ENCODE data around the gene PPP4R4.

DNA sequence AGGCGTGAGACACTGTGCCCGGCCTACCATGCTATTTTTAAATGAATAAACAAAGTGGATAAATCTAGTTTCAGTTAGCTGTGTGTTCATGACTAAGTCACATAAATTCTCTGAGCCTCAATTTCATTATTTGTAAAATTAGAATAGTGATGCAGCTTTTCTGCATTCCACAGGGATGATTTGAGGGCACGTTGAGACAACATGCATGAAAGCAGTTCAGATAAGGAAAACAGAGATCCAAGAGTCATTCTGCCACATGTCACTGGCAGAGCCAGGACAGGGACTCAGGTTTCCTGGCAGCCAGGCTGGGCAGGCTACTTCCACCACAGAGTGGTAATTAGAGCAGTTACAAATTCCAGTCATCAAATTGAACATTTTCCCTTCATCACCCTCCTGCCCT, 2.9 kb upstream of the PPP4R4 start:
- TF ChIP-seq, protein P1, sequence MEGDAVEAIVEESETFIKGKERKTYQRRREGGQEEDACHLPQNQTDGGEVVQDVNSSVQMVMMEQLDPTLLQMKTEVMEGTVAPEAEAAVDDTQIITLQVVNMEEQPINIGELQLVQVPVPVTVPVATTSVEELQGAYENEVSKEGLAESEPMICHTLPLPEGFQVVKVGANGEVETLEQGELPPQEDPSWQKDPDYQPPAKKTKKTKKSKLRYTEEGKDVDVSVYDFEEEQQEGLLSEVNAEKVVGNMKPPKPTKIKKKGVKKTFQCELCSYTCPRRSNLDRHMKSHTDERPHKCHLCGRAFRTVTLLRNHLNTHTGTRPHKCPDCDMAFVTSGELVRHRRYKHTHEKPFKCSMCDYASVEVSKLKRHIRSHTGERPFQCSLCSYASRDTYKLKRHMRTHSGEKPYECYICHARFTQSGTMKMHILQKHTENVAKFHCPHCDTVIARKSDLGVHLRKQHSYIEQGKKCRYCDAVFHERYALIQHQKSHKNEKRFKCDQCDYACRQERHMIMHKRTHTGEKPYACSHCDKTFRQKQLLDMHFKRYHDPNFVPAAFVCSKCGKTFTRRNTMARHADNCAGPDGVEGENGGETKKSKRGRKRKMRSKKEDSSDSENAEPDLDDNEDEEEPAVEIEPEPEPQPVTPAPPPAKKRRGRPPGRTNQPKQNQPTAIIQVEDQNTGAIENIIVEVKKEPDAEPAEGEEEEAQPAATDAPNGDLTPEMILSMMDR (conservative IDR thresholded peaks at IDR 0.05), result no peak
- no peak for TF ChIP-seq EZH2 (IDR thresholded peaks at IDR 0.05; ENCODE audit: low read depth)

Data from PC-9 (cell line).